ENCODE data around the gene C1orf198.

GRCh38 chr1:230820568-230820967 lies 47.8 kb downstream of the C1orf198 start:
- no peak for TF ChIP-seq REST (IDR thresholded peaks at IDR 0.05; ENCODE audit: insufficient read depth in 1 of 2, low read depth in 2 of 2, low read length in 2 of 2)
- TF ChIP-seq TAF1 (IDR thresholded peaks at IDR 0.05; ENCODE audit: borderline replicate concordance, insufficient read depth, low read length): no peak
